ENCODE data around the gene RAB3IP.

The RAB3IP gene, protein sequence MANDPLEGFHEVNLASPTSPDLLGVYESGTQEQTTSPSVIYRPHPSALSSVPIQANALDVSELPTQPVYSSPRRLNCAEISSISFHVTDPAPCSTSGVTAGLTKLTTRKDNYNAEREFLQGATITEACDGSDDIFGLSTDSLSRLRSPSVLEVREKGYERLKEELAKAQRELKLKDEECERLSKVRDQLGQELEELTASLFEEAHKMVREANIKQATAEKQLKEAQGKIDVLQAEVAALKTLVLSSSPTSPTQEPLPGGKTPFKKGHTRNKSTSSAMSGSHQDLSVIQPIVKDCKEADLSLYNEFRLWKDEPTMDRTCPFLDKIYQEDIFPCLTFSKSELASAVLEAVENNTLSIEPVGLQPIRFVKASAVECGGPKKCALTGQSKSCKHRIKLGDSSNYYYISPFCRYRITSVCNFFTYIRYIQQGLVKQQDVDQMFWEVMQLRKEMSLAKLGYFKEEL

DNA sequence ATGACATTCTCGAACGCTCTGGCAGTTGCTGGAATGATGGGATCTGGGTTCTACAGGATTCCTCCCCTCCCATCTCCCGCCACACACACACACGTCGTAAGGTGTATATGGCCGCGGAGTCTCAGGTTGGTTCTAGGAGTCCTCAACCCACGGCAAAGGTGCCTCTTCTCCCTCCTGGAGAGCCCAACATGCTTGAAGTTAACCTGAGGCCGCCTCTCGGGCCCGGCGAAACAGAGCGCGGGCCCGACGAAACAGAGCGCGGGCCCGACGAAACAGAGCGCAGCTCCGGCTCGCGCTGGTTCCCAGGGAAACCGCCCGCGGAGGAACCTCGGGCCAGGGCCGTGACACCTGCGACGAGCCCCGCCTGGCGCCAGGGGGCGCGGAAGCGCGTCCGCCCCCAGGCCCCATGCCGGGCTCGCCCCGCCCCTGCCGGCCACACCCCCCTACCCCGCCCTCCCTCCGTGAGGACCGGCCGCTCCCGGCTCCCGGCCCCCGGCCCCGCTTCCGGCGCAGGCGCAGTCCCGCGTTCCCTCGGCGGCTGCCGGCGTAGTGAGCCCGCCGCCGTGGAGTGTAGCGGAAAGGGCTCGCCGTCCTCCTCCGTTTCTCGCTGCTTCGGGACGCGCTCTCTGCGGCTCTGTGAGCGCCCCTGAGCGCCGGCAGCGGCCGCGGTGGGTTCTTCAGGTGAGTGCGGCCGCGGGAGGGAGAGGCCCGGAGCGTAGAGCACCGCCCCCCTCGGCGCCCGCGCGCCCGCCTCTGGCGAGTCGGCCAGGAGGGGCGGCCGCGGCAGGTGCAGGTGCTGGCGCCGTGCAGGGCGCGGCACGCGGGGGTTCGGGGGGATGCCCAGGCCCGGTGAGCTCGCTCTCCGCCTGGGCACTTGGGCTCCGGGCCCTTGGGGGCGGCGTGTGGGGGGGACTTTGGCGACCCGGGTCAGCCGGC lies at the start of gene RAB3IP:
TSS of gene RAB3IP (plus strand) at position 510 of the 936 bp plus-strand sequence. CDS start 16,549 bp downstream, outside the sequence.
- peak; percentile 97 to 98 (median 97) for DNase-seq

DNA sequence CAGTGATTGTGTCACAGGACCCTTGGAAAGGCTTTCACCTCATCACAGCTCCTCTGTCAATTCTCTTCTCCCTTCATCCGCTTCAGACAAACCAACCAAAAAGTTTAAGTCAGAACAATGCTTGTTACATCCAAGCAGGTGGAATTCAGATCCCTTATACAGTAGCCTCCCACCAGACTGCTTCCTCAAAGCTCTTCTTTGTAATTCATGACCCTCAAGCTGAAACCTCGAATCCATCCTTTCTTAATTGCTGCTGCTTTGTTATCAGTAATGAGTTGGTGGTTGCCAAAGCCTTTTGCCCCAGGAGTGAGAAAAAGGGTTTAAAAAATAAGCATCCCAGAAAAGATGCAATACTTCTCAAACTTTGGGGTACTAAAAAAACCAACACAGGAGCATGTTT lies 49.0 kb upstream of the RAB3IP start:
- no peak for DNase-seq

DNA sequence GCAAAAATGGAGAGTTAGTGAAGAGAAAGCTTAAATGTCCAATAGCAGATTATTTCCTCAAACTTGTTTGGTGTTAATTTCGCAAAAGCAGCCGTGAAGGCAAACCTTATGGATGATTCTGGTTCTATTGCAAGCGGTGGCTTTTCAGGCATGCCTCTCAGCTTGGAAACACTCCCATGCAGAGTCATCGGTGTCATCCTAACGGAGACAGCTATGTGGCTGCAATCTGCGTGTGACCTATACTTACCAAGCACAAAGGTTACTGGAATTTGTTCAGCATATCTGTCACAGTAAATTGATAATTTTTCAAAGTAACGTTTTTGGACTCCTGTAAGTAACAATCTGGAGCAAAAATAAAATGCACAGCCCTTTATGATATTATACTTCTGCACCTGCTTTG lies 44.5 kb upstream of the RAB3IP start:
- peak in 1 of 3 experiments; percentile 49 for DNase-seq

DNA sequence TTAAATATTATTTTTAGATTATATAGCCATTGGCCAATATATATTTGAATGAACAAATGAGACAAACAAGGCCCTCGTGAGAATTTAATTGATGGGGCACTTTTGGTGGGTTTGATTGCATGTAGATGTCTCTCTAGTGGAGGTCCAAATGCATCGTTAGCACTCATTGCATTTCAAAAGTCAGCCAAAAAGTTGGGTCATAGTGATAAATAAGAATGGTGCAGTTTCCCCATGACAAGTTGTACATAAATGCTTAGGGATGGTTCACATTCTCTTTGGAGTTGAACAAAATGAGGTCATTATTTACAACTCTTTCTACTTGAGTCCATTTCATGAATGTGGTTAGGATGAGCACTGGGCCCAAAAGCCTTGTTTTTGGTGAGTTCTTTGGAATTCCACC lies 40.6 kb upstream of the RAB3IP start:
- peak in 2 of 3 experiments; percentile 31 to 65 for DNase-seq

DNA sequence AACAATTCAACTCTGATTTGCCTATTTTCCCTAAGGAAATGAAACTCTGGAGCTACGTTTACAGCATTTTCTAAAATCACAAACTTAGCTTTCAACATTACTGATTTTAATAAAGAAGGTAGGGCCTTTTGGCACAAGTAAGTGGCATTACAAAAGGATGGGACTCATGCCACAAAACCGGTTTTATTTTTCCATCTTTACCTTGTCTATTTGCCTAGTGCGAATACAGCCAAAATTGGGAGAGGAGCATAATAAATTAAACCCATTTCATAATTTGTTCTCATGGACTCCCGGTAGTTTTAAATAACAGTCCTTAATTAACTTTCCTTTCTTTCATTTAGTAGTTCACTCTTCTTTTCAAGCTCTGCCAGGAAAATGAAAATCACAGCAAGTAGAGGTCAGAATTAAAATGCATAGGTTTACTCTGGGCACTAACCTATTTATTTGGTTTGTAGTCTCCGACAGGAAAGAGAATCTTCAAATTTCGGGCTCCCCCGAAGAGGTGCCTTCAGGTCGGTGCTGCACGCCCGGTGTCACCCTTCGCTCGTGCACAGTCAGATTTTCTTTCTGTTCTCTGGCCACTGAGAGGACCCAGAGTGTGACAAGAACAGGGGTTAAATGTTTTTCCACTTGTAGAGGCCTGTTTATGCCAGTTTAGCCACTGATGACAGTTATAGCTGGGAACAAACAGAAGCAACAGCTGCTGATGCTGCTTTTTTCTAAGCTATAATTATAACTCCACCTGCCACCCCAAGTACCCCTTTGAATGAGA lies 39.7 kb upstream of the RAB3IP start, which contains the start of gene BEST3:
TSS of gene BEST3 (minus strand) at position 535 of the 772 bp plus-strand sequence. CDS start 1,505 bp downstream, outside the sequence.
- DNase-seq, result peak; percentile 88 to 99 (median 92)

DNA sequence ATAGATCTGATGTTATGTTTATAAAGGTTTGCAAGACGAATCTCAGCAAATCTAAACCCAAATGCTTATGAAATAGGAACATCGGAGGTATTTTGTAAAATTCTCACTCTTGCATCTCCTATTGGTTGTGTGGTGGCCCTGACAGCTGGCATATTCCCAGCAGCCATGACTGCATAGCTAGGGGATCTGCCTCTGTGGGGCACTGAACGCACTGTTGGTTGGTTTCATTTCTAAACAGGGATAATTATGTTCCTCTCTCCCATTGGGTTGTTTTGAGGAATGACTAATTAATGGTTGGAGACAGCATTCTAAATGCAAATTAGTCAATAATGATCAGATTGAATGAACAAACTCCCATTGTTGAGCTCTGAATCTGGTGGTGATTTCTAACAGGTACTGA lies 36.8 kb upstream of the RAB3IP start:
- peak in 1 of 3 experiments; percentile 42 for DNase-seq

DNA sequence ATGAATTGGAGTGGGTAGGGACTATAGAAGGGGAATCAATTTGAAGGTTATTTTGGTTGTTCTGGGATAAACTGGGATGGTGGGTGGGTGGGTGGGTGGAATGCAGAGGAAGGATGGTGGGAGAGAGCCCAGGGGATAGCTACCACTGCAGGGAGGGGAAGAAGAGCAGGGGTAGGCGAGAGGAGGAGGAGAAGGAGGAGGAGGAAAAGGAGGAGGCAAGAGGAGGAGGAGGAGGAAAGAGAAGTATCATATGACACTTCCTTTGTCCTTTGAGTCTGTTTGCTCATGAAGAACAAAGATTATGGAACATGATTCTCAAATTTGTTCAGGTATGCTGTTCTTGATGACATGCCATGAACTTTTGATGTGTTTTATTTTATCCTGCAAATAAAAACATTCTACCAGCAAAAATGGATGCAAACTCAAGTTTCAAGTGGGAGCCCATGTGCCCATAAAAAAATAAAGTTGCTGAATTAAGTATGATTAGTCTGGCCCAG lies 35.5 kb upstream of the RAB3IP start:
- no peak for DNase-seq

DNA sequence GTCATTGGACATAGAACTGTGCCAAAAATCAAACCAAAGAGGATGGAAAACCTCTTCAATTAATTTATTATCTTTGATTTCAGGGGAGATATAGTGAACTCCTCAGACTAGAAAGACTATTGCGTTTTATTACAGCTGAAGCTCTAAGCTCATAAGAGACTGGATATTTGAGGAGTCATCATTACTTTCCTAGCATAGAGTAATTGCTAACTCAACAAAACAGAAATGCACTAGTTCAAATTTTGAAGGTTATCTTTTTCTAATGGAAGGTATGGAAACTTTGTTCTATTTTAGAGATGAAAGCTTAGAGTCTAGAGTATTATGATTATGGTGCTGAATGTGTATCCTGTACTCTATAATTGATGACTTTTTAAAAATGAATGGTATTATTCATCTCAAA lies 34.3 kb upstream of the RAB3IP start:
- no peak for DNase-seq

DNA sequence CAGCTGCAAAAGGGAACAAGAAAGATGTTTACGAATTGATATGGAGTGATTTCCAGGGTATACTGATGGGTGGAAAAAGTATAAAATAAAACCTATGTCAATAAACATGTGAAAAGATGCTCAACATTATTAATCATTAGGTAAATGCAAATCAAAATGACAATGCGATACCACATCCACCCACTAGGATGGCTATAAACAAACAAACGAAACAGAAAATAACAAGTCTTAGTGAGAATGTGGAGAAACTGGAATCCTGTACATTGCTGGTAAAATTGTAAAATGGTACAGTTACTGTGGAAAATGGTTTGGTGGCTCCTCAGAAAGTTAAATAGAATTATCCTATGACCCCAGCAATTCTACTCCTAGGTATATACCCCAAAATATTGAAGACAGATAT lies 30.0 kb upstream of the RAB3IP start:
- DNase-seq, result no peak

DNA sequence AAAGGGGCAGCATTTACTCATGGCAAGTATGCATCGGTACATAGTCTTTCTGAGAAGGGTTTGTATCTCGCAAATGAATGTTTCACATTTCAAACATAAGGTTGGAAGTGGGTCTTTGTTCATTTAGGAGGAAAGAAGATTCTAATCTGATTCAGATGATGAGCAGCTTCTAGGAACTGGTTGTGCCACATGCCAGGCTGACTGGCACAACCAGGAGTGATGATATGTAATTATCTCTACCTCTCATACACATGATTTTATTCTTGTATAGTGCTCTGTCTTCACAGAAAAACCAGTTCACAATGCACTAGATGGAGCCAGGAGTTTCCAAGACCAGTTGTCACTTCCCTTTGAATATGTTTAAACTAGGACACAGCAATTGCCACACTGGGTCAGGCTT lies 25.8 kb upstream of the RAB3IP start:
- peak in 2 of 3 experiments; percentile 19 to 50 for DNase-seq

DNA sequence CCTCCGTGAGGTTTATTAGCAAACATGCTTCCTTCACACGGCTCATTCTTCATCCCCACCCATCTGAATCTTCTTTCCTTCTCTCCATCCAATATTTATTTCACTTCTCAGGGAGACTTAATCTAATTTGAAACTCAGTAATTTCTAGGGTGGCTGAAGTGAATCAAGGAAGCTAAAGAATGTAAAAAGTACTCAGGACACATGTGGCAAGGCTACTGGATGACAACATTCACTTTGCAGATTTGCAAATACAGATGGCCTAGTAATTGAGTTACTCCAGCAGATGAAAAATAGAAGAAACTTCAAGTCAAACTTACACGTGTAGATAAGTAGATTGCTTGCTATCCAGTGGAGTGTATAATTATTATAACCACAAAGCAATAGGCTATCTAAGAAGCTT lies 24.1 kb upstream of the RAB3IP start:
- no peak for DNase-seq

DNA sequence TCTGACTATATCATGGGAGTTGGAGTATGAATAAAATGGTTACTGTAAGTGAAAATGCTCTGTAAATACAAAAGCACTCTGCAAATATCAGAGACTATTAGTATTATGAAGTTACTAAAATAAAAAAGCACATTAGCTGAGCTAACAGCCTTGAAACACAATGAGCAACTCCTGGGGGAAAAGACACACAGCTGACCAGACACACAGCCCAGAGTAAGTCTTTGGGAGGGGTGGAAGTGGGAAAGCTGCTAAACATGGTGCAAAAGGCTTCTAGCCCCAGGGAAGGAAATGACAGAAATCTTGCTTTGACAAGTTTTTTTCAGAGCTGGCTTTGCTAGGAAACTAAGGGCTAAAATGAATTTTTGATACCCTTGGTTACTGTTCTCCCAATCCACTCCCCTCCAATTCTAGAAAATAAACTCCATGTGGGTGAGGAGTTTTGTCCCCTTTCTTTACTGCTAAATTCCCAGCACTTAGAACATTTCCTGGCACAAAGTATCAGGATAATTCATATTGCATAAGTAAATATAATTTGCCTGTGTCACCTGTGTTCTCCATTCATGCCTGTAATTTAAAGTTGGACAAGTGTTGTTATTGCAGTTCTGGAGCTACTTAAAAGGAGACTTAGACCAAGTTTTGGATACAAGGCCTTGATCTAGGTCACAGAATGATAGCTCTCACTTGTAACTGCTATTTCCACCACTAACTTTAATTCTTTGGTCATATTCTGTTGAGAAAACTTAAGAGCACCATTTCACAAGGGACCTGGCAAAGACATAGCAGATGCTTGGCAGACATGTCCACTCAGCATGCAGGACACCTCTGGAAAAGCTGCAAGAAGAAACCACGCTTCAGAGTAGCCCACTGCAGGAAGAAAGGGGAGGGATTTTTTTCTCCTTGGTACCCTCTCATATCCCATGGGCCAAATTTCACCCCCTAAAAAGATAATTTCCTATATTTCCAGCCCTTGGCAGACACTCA lies 19.0 kb upstream of the RAB3IP start:
- peak in 2 of 3 experiments; percentile 66 to 90 for DNase-seq

DNA sequence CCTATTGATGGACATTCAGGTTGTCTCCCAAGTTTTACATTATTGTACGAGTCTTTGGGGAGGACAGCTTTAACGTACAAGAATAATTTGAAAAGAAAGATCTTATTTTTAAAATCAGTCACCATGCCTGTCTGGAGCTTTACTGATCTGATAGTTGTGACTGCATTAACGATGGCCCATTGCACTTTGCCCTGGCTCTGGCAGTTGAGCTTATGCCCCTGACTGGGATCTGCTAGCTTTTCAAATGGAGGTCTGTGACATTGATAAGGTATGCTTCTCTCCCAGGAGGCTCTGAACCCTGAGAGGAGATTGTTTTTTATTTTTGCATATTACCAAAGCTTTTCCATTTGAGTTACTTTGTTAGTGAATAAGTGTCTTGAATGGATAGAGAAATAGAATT lies 17.9 kb upstream of the RAB3IP start:
- DNase-seq, result no peak

DNA sequence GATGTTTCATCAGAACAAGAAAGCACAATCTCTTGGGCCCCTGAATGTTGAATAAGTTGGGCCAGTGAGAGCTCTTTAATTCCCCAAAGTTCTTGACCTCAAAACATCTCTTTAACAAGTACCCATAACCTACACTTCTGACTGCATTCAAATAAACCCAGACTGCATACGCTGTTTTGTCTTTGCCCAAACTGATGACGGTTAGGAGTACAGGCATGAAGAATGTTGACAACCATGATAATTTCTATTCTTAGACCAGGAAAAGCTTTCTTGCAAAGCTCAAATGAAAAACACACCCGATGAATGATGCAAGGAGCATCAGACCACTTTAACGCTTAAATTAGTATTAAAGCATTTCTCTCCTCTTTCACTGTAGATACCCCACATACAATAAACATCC lies 11.7 kb upstream of the RAB3IP start:
- no peak for DNase-seq

DNA sequence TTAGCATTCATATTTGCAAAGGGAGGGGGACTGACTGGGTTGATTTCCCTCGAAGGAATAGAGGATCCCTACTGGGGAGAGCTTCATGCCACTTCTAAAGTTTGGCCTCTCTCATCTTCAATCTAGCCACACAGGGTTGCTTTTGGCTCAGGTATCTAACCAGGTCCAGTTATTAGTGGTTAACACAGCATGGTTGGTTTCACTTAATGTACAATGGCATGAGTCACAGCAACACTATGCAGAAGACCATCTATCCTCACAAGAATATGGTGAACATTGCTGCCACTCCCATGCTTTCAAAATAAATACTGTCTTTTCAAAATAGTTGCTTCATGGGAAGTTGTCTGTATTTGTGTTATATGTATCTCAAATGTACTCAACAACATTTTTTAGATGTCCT lies 6.6 kb upstream of the RAB3IP start:
- no peak for DNase-seq

DNA sequence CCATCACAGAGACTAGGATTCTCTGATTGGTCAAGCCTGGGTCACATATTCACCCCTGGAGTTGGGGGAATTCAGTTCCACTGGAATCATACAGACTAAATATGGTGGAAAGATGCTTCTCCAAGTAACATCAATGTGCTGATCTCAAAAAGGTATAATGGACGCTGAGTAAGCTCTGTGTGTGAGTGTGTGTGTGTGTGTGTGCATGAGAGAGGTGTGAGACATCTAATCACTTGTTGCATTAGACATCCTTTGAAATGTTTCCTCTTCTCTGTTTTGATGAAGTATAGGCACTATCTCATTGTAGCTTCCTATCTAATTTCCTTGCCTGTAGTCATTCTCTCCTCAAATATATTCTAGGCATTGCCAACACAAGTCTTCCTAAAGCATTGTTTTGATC lies 5.0 kb upstream of the RAB3IP start:
- no peak for DNase-seq

DNA sequence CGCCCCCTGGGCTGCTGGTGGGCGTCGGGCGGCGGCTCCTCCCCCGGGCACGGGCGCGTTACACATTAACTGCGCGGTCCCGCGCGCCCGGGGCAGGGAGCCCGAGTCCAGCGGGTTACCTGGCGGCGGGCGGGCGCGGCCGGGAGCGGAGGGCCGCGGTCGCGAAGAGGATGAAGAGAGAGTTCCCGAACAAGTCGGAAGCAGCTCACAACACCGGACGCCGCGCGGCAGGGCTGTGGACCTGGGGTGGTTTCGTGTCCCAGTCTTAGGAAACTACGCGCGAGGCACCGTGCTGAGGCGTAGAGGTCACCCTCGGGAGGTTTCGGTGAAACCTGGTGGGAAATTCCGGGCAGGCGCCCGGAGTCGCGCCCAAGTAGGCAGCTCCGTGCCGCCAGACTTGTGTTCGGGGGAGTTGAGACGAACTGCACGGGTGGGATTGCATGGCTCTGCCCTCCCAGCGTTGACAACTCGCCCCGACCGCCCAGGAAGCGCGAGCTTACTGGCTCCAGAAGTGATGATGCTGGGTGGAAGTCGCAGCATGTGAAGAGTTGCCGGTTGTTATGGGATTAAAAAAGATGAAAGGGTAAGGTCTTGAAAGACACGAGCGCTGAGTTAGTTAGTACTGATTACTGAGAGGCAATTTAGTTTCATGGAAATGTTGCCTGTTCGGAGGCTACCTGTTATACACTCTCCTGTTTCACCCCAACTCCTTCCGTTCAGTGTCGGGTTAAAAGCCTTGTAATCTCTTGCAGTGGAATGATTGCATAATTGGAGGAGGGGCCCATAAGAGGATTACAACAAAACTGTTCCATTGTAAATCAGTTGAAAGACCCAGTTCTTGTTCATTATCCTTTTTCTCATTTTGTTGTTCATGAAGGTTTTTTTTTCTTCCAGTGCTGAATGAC lies 879 bp downstream of the RAB3IP start:
- peak; percentile 73 to 94 (median 89) for DNase-seq

DNA sequence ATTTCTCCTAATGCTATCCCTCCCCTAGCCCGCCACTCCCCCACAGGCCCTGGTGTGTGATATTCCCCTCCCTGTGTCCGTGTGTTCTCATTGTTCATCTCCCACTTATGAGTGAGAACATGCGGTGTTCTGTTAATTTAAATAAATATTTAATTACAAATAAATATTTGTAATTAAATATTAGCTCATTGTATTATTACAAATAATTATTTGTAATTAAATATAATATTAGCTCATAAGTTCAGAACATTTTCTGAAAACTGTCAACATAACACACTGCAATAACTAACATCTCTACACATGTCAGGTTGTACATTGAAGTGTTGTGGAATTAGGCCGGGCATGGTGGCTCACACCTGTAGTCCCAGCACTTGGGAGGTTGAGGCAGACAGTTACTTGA lies 5.4 kb downstream of the RAB3IP start:
- no peak for DNase-seq

DNA sequence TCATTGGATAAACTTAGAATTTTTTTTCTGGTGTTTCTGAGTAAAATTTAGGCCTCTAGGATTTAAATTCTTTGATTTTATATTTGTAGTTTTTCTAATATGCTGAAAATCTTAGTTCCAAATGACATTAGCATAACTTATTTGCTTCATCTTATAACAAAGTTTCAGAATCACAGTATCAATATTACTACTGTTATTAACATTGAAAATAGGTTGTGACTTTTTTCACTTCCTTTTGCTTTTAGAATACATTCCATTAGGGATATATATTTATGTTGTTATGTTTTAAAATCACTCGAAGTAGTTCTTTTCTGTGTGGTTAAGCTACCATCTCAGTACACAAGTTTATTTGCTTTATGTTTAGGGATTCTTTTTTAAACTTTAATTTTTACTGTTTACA lies 12.8 kb downstream of the RAB3IP start:
- no peak for DNase-seq

DNA sequence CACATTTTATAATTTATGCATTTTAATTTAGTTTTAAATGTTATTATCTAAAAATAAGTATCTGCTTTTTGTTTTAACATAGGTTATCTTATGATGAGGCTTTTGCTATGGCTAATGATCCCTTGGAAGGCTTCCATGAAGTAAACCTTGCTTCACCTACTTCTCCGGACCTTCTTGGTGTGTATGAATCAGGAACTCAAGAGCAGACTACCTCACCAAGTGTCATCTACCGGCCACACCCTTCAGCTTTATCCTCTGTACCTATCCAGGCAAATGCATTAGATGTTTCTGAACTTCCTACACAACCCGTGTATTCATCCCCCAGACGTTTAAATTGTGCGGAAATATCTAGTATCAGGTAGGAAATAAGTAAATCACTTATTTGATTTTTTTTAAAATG lies 16.6 kb downstream of the RAB3IP start:
- DNase-seq, result no peak
